H9 (cell line): ENCODE measurements around the gene PIP5K1C. TPM values are rescaled to one million over a fixed set of nuclear protein-coding genes. Genes with fewer than 3 reads are reported as not detected.

ENCODE experiments used
- DNase-seq: peaks from one replicate; pipeline ENCODE4 v3.0.0-alpha.2; 2017
- H2AFZ ChIP-seq: one replicate; pipeline ENCODE4 v1.6.1; 2013; ENCODE audit warnings: mild to moderate bottlenecking, low read length, control low read depth, moderate library complexity
- H2AK5ac ChIP-seq: 2 replicates; pipeline ENCODE4 v1.6.1; 2013; ENCODE audit warnings: low read length, control low read depth, mixed read lengths; ENCODE audit not compliant: insufficient read length
- H2BK120ac ChIP-seq: one replicate; pipeline ENCODE4 v1.6.1; 2013; ENCODE audit warnings: low read depth, mild to moderate bottlenecking, low read length, control low read depth, inconsistent platforms; ENCODE audit not compliant: poor library complexity, severe bottlenecking
- H2BK12ac ChIP-seq: 2 replicates; pipeline ENCODE4 v1.6.1; 2013; ENCODE audit warnings: low read length, control low read depth, mixed read lengths, low read depth; ENCODE audit not compliant: insufficient read length
- H2BK15ac ChIP-seq: 2 replicates; pipeline ENCODE4 v1.6.1; 2013; ENCODE audit warnings: low read depth, low read length, control low read depth
- H2BK20ac ChIP-seq: one replicate; pipeline ENCODE4 v1.6.1; 2013; ENCODE audit warnings: low read depth, mild to moderate bottlenecking, low read length, control low read depth, inconsistent platforms; ENCODE audit not compliant: poor library complexity, severe bottlenecking
- H2BK5ac ChIP-seq: 2 replicates; pipeline ENCODE4 v1.6.1; 2013; ENCODE audit warnings: low read length, control low read depth, mixed read lengths; ENCODE audit not compliant: insufficient read length
- H3K14ac ChIP-seq: 2 replicates; pipeline ENCODE4 v1.6.1; 2013; ENCODE audit warnings: low read length, control low read depth; ENCODE audit not compliant: insufficient read depth
- H3K18ac ChIP-seq: 2 replicates; pipeline ENCODE4 v1.6.1; 2013; ENCODE audit warnings: low read depth, mild to moderate bottlenecking, mixed read lengths, low read length, control low read depth; ENCODE audit not compliant: insufficient read length
- H3K23ac ChIP-seq: 2 replicates; pipeline ENCODE4 v1.6.1; 2013; ENCODE audit warnings: low read length, control low read depth, mixed read lengths, low read depth; ENCODE audit not compliant: insufficient read length
- H3K23me2 ChIP-seq: 2 replicates; pipeline ENCODE4 v1.6.1; 2013; ENCODE audit warnings: low read depth, mild to moderate bottlenecking, mixed read lengths, low read length, control low read depth; ENCODE audit not compliant: insufficient read length, poor library complexity, severe bottlenecking
- H3K27ac ChIP-seq: 2 replicates; pipeline ENCODE4 v1.5.1; 2013; ENCODE audit warnings: low read length, control low read depth, mixed read lengths, low read depth; ENCODE audit not compliant: insufficient read length
- H3K27me3 ChIP-seq: 2 replicates; pipeline ENCODE4 v1.6.1; 2013; ENCODE audit warnings: low read length, control low read depth, inconsistent platforms; ENCODE audit not compliant: insufficient read depth
- H3K4ac ChIP-seq: 2 replicates; pipeline ENCODE4 v1.6.1; 2013; ENCODE audit warnings: low read depth, mild to moderate bottlenecking, control low read depth, inconsistent platforms, low read length, moderate library complexity
- H3K4me1 ChIP-seq: 2 replicates; pipeline ENCODE4 v1.6.1; 2013; ENCODE audit warnings: low read length, control low read depth, inconsistent platforms; ENCODE audit not compliant: insufficient read depth
- H3K4me2 ChIP-seq: 2 replicates; pipeline ENCODE4 v1.6.1; 2013; ENCODE audit warnings: low read length, control low read depth, mixed read lengths; ENCODE audit not compliant: insufficient read length, insufficient read depth
- H3K56ac ChIP-seq: 2 replicates; pipeline ENCODE4 v1.6.1; 2013; ENCODE audit warnings: low read depth, mild to moderate bottlenecking, mixed read lengths, low read length, control low read depth; ENCODE audit not compliant: insufficient read length
- H3K79me1 ChIP-seq: 2 replicates; pipeline ENCODE4 v1.6.1; 2013; ENCODE audit warnings: low read depth, mild to moderate bottlenecking, moderate library complexity, low read length, control low read depth, inconsistent platforms; ENCODE audit not compliant: insufficient read depth, poor library complexity, severe bottlenecking
- H3K79me2 ChIP-seq: 2 replicates; pipeline ENCODE4 v1.6.1; 2013; ENCODE audit warnings: low read length, control low read depth, inconsistent platforms; ENCODE audit not compliant: insufficient read depth
- H3K9ac ChIP-seq: 2 replicates; pipeline ENCODE4 v1.6.1; 2013; ENCODE audit warnings: low read length, control low read depth, mixed read lengths; ENCODE audit not compliant: insufficient read length; ENCODE audit errors: extremely low read depth
- H3K9me3 ChIP-seq: one replicate; pipeline ENCODE4 v1.6.1; 2013; ENCODE audit warnings: low read depth, low read length, inconsistent platforms; ENCODE audit not compliant: control insufficient read depth
- H3T11ph ChIP-seq: one replicate; pipeline ENCODE4 v1.6.1; 2013; ENCODE audit warnings: mild to moderate bottlenecking, low read length, control low read depth, inconsistent platforms
- H4K20me1 ChIP-seq: one replicate; pipeline ENCODE4 v1.6.1; 2013; ENCODE audit not compliant: control insufficient read depth, insufficient read length, insufficient read depth
- H4K5ac ChIP-seq: 2 replicates; pipeline ENCODE4 v1.6.1; 2013; ENCODE audit warnings: low read depth, mild to moderate bottlenecking, mixed read lengths, low read length, control low read depth; ENCODE audit not compliant: insufficient read length
- H4K8ac ChIP-seq: replicated peaks from 2 replicates; pipeline ENCODE4 v1.6.1; 2013; ENCODE audit warnings: low read length, control low read depth, mixed read lengths, low read depth; ENCODE audit not compliant: insufficient read length
- H4K91ac ChIP-seq: 2 replicates; pipeline ENCODE4 v1.6.1; 2013; ENCODE audit warnings: low read depth, mild to moderate bottlenecking, moderate library complexity, mixed read lengths, low read length, control low read depth; ENCODE audit not compliant: insufficient read length
- H3K27ac Mint-ChIP-seq, 3 experiments: 2 replicates in 2 of 3; 3 replicates in 1 of 3; pipeline ENCODE4 v1.8.0; 2020 to 2021; ENCODE audit warnings: mixed read lengths in 3 of 3, mild to moderate bottlenecking in 1 of 3, moderate library complexity in 1 of 3
- H3K27me3 Mint-ChIP-seq: 2 replicates; pipeline ENCODE4 v1.8.0; 2021; ENCODE audit warnings: low read depth, mild to moderate bottlenecking, moderate library complexity, mixed read lengths
- H3K36me3 Mint-ChIP-seq, 3 experiments: 2 replicates in 2 of 3; 3 replicates in 1 of 3; pipeline ENCODE4 v1.8.0; 2020 to 2021; ENCODE audit warnings: low read depth in 3 of 3, mixed read lengths in 3 of 3; ENCODE audit not compliant: insufficient read depth in 1 of 3
- H3K4me1 Mint-ChIP-seq, 2 experiments: 2 replicates each; pipeline ENCODE4 v1.8.0; 2020; ENCODE audit warnings: mixed read lengths in 2 of 2
- H3K4me3 Mint-ChIP-seq, 2 experiments: 2 replicates in 1 of 2; 3 replicates in 1 of 2; pipeline ENCODE4 v1.8.0; 2020 to 2021; ENCODE audit warnings: mild to moderate bottlenecking in 2 of 2, mixed read lengths in 2 of 2, moderate library complexity in 1 of 2
- H3K9me3 Mint-ChIP-seq, 2 experiments: 2 replicates in 1 of 2; 3 replicates in 1 of 2; pipeline ENCODE4 v1.8.0; 2020; ENCODE audit warnings: mild to moderate bottlenecking in 2 of 2, mixed read lengths in 2 of 2, moderate library complexity in 1 of 2
- CTCF ChIP-seq: fragments of 200-600 bp; sonication (generic); conservative IDR thresholded peaks from 3 replicates; pipeline ENCODE4 v1.8.0; 2021; ENCODE audit warnings: antibody characterized with exemption, mild to moderate bottlenecking
- WGBS: extraction: QIAGEN DNeasy Blood & Tissue Kit; methylation state at CpG from one replicate; pipeline ENCODE4 v1.1.7; 2013; ENCODE audit warnings: missing lambda C conversion rate, low lambda C conversion rate, mixed read lengths; ENCODE audit not compliant: insufficient read length; ENCODE audit errors: extremely low coverage; 5-methylcytosine and 5-hydroxymethylcytosine counted together
- total RNA-seq: library from RNA; stranded (reverse); gene quantifications from 2 replicates; pipeline ENCODE4 v1.2.1, GENCODE V29; 2021

The PIP5K1C gene
- total RNA-seq, 1 experiment from 2014 or later = 41.7 TPM

DNA sequence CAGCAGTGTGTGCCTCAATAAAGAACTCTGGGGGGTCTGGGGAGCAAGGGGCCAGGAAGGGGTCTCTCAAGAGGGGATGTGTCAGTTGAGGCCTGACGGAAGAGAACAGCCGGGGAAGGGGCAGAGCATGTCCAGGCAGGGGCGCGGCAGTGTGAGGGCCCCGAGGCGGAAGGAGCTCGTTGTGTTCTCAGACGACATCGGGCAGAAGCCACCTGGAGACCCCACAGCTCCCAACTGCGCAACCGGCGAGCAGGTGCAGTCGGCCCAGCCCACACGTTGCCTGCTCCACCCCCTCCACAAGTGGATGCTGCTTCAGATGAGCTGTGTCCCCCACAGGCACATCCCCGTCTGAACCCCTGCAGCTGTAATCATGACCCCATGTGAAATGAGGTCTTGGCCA, 78.6 kb downstream of the PIP5K1C start:
- Histone ChIP-seq H3K79me1 (no peaks in the 10 kb centered on the region), H3K56ac (no peak overlapping the region), H3K14ac (no peak overlapping the region), H2AFZ (no peak overlapping the region), H3K9ac (no peak overlapping the region), H3T11ph (no peak overlapping the region), H3K4me2 (no peak overlapping the region), H3K79me2 (peaks cover 7% of the 10 kb centered on the region; the same call in 1 of the 2 replicates), H2BK120ac (no peak overlapping the region), H2BK20ac (no peak overlapping the region), H3K18ac (no peak overlapping the region), H3K27ac (no peak overlapping the region), H3K4me1 (0 out of 2 replicates have a peak, but pooled peaks cover 2% of the 10 kb centered on the region), H3K23me2 (peaks cover 5% of the 10 kb centered on the region), H2BK12ac (no peak overlapping the region), H4K20me1 (peaks cover 3% of the 10 kb centered on the region), H2AK5ac (no peak overlapping the region), H3K27me3 (no peaks in the 10 kb centered on the region), H2BK5ac (no peak overlapping the region), H4K91ac (no peak overlapping the region), H4K5ac (no peak overlapping the region), H3K4ac (no peak overlapping the region), H4K8ac (no peak overlapping the region), H3K23ac (no peak overlapping the region), H2BK15ac (no peak overlapping the region), H3K9me3 (no peaks in the 10 kb centered on the region)
- Mint-ChIP-seq H3K27me3 (no peaks in the 10 kb centered on the region; the same call in 1 of the 2 replicates), H3K4me1 (peaks cover 4 to 13% of the 10 kb centered on the region in 2 experiments), H3K4me3 (no peak overlapping the region), H3K27ac (no peak overlapping the region), H3K9me3 (no peaks in the 10 kb centered on the region), H3K36me3 (peaks cover 6 to 24% (median 21%) of the 10 kb centered on the region in 3 experiments; a peak in 6 of 7 replicates)
- TF ChIP-seq CTCF = no peak
- DNase-seq = no peak
- WGBS = no CpG with 5 or more reads among the region's 15 CpGs
